Measurements from ENCODE around the gene ARID3A. TPM values are rescaled to one million over a fixed set of nuclear protein-coding genes. Genes with fewer than 3 reads are reported as not detected.

ARID3A gene
- total and polyA plus RNA-seq, 8 donors: 20.6 to 35.7 (median 23.6) TPM

GRCh38 chr19:999379-999719 is 73.5 kb downstream of the ARID3A start:
- H3K36me3 ChIP-seq: peaks cover 0 to 4% of the 10 kb centered on the region in 2 donors
- TF ChIP-seq CTCF (IDR thresholded peaks at IDR 0.05): no peak
- intact Hi-C loops (cut with DNase I): no loop called here
- ATAC-seq (no peak), DNase-seq (no peak)
- H3K4me3 ChIP-seq: no peak overlapping the region
- H3K27ac ChIP-seq: no peak overlapping the region
- peaks cover 58 to 97% of the 10 kb centered on the region in 2 donors for H3K27me3 ChIP-seq
- no peaks in the 10 kb centered on the region for H3K9me3 ChIP-seq
- H3K4me1 ChIP-seq: peaks cover 0 to 26% of the 10 kb centered on the region in 2 donors

- DNase-seq (peak in 1 of 4 donors; percentile 88), ATAC-seq (peak; percentile 33)
- intact Hi-C loops (cut with DNase I): no loop called here
- H3K27me3 ChIP-seq: peaks cover 58 to 92% of the 10 kb centered on the region in 2 donors
- peak within 1 kb of the TSS in 1 of 2 donors; percentile 17 for H3K4me3 ChIP-seq
- H3K9me3 ChIP-seq: no peaks in the 10 kb centered on the region
- peak; percentile 22 to 47 for TF ChIP-seq CTCF (IDR thresholded peaks at IDR 0.05)
- no peak within 1 kb of the TSS for H3K27ac ChIP-seq
- H3K4me1 ChIP-seq: peaks cover 0 to 26% of the 10 kb centered on the region in 2 donors
- no peaks in the 10 kb centered on the region for H3K36me3 ChIP-seq
These were observed 74.3 kb downstream of the ARID3A start, which contains the start of gene GRIN3B for GRCh38 chr19:1000095-1000494. Gene GRIN3B, plus strand, starts transcription at chr19:1000419. Its CDS starts 19 bp downstream, at chr19:1000438.

- Histone ChIP-seq H3K27ac (no peak overlapping the region), H3K36me3 (no peaks in the 10 kb centered on the region), H3K27me3 (peaks cover 53 to 84% of the 10 kb centered on the region in 2 donors), H3K4me1 (peaks cover 0 to 24% of the 10 kb centered on the region in 2 donors), H3K4me3 (no peak overlapping the region), H3K9me3 (no peaks in the 10 kb centered on the region)
- no peak for ATAC-seq
- TF ChIP-seq CTCF (IDR thresholded peaks at IDR 0.05): no peak
- peak in 1 of 4 donors; percentile 75 for DNase-seq
- intact Hi-C loops (cut with DNase I): no loop called here
These were observed 75.0 kb downstream of the ARID3A start for GRCh38 chr19:1000591-1001537.

GRCh38 chr19:1001538-1002166 is 75.8 kb downstream of the ARID3A start:
- DNase-seq: peak in 2 of 4 donors; percentile 60 to 95
- H3K4me3 ChIP-seq: no peak overlapping the region
- intact Hi-C loops (cut with DNase I): no loop called here

More at GRCh38 chr19:1001538-1002166, 75.8 kb downstream of the ARID3A start:
- no peak overlapping the region for H3K27ac ChIP-seq
- ATAC-seq: peak; percentile 85
- H3K4me1 ChIP-seq: peaks cover 0 to 21% of the 10 kb centered on the region in 2 donors
- H3K36me3 ChIP-seq: no peaks in the 10 kb centered on the region
- no peaks in the 10 kb centered on the region for H3K9me3 ChIP-seq
- H3K27me3 ChIP-seq: peaks cover 46 to 76% of the 10 kb centered on the region in 2 donors
- peak; percentile 93 to 97 for TF ChIP-seq CTCF (IDR thresholded peaks at IDR 0.05)

All from left lung (tissue), 10 donors.